Ramos (cell line): ENCODE measurements around the gene LSM14B.
"Not testable (repeated sequence)": the region's sequence is repeated elsewhere in the genome, so short reads cannot be mapped to it uniquely, and the experiment has no call there.

ENCODE experiments used
- in situ Hi-C: fragments of 300-500 bp; cut with MboI; formaldehyde crosslinking; loops from one replicate; pipeline ENCODE4 v1.14.3; 2022; ENCODE audit warnings: low sequenced_read_pairs; ENCODE audit not compliant: unreplicated experiment

Gene LSM14B

GRCh38 chr20:62111148-62111547 lies 11.1 kb upstream of the LSM14B start:
- in situ Hi-C loops, result no loop called here

- in situ Hi-C loops, result no loop called here
These were observed 9.9 kb upstream of the LSM14B start for GRCh38 chr20:62112368-62112767.

DNA sequence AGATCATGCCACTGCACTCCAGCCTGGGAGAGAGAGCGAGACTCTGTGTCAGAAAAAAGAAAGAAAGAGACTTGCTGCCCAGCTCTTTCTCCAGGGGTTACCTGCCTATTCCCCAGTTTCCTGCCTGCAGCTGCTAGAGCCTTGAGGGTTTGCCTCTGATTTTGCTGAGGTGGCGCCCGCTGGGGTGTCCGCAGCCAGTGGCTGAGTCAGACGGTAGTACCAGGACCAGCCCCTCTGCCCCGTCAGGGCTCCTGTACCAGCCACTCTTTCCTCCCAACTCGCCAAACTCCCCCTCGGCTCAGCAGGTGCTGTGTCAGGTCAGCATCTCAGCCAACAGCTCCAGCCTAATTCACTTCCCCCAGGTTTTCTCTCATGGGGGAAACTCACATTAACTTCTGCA lies 7.4 kb upstream of the LSM14B start:
- in situ Hi-C loops, result no loop called here

- in situ Hi-C loops, result not testable (repeated sequence)
These were observed 6.4 kb upstream of the LSM14B start for GRCh38 chr20:62115800-62116407.

DNA sequence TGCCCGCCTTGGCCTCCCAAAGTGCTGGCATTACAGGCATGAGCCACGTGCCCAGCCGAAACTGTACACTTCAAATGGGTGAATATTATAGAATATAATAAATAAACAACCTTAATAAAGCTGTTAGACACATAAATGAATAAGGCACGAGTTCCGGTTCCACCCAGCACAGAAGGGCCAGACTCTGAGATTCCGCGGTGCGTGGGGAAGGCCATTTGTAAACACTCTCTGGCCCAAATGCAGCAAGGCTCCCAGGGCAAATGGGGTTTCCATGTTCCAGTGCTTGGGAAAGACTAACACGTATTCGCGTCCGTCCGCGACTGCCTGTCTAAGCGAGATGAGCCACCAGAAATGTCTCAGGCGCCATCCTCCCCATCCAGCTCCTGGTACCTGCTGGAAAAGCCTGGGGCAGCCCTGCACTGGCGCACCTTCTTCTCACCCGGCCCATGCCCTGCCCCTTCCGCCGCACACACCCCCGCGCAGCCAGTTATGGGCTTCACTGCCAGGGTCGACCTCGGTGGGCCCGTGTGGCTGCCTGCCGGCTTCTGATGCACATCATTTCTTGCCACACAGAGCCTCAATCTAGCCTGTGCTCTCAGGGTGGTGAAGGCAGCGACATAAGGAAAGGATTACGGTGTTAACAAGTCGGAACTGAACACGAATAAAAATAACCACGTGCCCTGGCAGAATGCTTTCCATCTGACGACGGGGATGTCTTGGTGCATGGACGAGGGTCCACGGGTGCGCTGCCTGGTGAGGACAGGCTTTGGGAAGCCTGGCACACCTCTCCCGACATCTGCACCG lies 5.5 kb upstream of the LSM14B start:
- in situ Hi-C loops, result no loop called here

DNA sequence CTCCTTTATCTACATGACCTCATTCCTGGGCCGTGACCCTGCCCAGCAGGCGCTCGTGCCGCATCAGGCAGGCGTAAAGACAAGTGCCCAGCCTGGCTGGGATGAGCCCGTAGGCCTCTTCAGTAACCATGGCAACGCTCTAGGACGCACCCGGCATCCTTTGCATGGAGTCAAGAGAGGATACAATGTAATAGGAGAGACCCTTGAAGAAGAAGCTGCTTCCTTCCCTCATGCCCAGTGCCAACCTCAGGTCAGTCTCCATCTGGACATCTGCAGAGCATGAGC lies 5.0 kb upstream of the LSM14B start:
- in situ Hi-C loops, result no loop called here

DNA sequence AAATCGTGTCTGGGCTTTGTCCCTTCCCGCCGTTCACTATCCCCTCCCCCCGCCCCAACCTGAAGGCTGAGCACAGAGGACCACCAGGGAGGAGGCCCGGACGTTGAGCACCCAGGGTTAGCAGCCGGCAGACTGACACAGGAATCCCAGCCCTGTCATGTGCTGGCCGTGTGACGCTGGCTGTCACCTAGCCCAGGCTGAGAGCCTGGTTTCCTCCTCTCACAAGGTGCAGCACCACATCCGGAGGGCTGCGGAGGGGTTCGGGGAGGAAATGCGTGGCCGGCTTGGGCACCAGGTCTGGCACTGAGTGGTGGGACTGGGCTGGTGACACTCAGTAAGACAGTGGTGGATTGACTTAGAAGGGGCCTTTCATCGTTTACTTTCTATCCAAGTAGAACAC lies 4.6 kb upstream of the LSM14B start:
- in situ Hi-C loops, result no loop called here

- in situ Hi-C loops, result no loop called here
These were observed 3.9 kb upstream of the LSM14B start for GRCh38 chr20:62118113-62119043.

DNA sequence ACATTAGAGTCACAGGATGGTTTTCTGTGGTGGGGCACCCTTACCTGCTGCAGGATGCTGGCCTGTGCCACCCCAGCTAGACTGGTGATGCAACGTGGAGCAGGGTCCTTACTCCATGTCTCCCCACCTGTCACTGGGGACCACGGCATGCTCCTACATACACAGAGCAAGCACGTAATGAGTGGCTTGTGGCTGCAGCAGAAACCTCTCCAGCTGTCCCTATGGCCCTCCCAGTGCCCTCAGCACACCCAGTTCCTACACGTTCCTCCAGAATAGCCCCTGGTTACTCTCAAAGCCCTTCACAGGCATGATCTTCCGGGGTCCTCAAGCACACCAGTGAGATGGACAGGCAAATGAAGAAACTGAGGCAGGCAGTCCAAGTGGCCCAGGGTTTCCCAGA lies 3.2 kb upstream of the LSM14B start:
- in situ Hi-C loops, result no loop called here

DNA sequence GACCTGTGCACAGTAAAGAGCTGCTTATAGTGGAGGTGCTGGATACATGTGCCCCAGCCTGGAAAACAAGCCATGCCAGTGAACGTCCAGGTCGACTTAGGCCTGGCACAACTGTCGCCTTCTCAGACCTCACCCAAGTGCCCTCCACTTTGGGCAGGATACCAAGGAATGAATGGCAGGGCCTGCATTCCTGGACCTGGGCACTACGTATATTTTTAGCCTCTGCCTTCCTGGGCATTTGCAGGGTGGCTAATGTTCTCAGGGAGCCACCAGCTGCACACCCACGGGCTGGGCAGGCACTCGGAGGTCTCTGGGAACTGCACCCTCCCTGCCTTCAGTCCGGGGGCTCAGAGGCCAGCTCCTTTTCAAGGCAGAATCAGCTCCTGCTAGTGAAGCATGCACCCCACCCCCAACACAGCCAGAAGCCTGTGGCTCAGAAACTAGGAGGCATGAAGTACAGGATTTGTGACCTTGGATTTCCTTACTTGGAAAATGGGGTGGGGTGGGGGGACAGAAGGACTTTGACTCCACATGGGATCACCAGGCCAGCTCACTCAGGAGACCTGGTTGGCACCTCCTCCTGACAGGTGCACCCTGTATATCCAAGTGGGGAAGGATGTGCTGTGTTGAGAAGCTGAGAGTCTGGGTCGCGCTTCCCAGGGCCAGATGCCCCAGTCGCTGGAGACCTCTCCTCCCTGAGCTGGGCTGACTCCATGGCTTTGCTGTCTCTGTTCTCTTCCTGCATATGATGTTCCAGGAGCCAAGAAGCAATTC lies 2.5 kb upstream of the LSM14B start:
- in situ Hi-C loops, result no loop called here

DNA sequence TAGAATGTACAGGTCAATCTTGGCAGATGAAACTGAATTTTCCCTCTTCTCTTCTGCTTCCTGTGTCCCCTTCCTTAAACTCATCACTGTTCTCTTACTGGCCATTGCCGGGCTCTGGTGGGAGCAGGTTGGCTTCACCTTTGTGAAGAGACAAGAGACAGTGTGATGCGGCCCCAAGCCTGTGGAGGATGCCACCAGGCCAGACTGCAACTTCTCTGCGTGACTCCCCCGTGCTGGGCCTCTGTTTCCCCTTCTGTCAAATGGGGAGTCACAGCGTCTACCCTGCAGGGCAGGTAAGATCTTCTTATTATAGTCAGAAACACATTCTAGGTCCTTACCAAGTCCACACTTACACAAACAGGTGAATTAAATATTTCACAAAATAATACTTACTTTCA lies 1.9 kb upstream of the LSM14B start:
- in situ Hi-C loops, result no loop called here

GRCh38 chr20:62120990-62121775 lies 1.1 kb upstream of the LSM14B start:
- in situ Hi-C loops, result no loop called here

GRCh38 chr20:62122654-62123449 lies 577 bp downstream of the LSM14B start:
- in situ Hi-C loops, result no loop called here

- in situ Hi-C loops, result no loop called here
These were observed 1.3 kb downstream of the LSM14B start for GRCh38 chr20:62123450-62124118.

GRCh38 chr20:62126141-62126540 lies 3.9 kb downstream of the LSM14B start:
- in situ Hi-C loops, result no loop called here

DNA sequence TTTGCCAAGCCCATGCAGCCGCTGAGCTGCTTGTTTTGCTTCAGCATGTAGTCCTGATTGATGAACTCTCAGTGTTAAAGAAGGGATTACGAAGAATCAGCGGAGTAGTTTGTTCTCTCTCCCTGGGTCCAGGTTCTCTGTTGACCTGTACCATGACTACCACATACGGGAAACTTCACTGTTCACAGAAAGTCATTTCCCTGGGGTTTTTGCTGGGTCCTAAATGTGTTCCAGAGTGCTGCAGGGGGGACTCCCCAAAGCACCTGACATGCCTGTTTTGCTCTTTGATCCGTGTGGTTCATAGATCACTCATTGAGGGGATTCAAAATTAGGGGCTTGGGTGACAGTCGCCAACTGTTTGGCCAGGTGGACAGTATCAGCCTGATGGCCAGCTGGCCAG lies 5.5 kb downstream of the LSM14B start:
- in situ Hi-C loops, result no loop called here

GRCh38 chr20:62128502-62128901 lies 6.2 kb downstream of the LSM14B start:
- in situ Hi-C loops, result no loop called here

- in situ Hi-C loops, result no loop called here
These were observed 7.7 kb downstream of the LSM14B start for GRCh38 chr20:62129731-62130531.
